ENCODE measurements around the gene HCRTR2.
"Not testable (repeated sequence)": the region's sequence is repeated elsewhere in the genome, so short reads cannot be mapped to it uniquely, and the experiment has no call there.

Gene HCRTR2

DNA sequence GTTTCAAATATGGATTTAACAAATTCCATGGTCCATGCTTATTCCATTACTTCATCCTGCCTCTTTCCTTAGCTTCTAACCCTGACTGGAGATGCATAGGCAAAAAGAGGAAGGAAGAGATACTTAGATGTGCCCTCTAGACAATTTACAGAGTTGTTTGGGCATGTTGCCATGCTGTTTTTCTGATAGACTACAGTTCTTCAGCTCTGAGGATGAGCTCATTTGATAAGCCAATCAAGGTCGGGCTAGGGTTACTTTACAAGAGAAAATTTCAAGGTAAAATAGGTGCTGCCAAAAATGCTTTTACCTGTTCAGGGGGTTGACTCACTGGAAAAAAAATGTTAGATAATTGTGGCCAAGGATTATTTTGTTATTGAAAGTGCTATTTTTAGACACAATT, 5.9 kb downstream of the HCRTR2 start:
- no peak for TF ChIP-seq JUND (IDR thresholded peaks at IDR 0.05; ENCODE audit: low read depth)
- in situ Hi-C loops (cut with HindIII; ENCODE audit: low pct_unique_long_range_greater_than_20kb, low sequenced_read_pairs), result no loop called here
- no peak for DNase-seq (ENCODE audit: low read depth in 1 of 2, low spot score in 1 of 2)

DNA sequence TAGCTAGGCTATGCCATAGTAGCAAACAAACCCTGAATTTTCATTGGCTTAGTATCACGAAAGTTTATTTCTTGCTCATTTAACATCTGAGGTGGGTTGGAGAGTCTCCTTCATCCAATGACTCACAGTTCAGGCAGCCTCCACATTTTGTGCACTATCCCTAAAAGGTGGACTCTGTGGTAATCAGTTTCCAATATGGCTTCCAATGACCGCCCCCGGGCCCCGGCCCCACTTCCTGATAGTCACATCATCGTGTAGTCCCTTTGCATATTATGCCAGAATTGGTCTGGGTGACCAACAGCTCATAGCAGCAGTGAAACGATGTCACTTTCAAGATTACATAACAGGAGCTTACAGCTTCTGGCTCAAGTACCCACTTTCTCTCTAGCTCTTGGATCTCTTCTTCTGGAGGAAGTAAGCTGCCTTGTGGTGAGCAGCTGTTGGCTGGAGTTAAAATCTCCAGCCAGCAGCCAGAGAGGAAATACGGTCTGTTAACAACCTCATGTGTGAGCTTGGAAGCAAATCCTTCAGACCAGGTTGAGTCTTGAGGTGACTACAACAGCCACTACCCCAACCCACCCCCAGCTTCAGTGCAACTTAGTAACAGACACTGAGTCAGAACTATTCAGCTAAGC, 7.8 kb downstream of the HCRTR2 start:
- no peak for TF ChIP-seq JUND (IDR thresholded peaks at IDR 0.05; ENCODE audit: low read depth)
- in situ Hi-C loops (cut with HindIII; ENCODE audit: low pct_unique_long_range_greater_than_20kb, low sequenced_read_pairs), result no loop called here
- DNase-seq (ENCODE audit: low read depth in 1 of 2, low spot score in 1 of 2), result no peak

DNA sequence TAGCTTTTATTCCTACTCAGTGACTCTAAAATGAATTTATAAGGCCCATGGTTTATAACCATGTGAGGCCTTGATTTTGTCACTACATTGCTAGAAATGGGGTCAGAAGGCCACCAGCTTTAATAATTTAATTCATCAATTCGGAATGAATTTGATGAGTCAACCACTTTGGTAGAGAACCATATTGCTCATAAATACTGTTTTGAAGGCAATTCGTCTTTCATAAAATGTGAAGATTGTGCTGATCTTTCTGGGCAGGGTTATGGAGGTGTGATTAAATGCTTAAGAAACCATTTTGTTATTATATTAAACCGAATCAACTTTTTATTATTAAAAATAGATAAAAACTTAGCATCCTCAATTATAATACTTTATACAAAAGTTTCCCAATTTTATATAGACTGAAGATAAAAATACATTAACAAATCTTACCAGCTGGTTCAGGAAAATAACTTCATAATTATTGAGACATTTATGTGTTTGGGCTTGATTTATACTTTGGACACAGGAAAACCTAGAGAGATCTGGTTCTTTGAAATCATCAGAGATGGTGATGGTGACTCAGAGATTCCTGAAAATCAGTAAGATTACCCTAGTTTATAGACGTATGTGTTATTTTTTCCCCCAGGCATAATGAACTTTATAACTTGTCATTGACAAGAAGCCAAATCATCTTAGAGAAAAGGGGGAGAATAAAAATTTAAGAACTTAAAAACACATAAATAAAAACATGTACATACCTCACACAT, 10.6 kb downstream of the HCRTR2 start:
- no peak for DNase-seq (ENCODE audit: low read depth in 1 of 2, low spot score in 1 of 2)
- in situ Hi-C loops (cut with HindIII; ENCODE audit: low pct_unique_long_range_greater_than_20kb, low sequenced_read_pairs), result no loop called here
- no peak for TF ChIP-seq JUND (IDR thresholded peaks at IDR 0.05; ENCODE audit: low read depth)

DNA sequence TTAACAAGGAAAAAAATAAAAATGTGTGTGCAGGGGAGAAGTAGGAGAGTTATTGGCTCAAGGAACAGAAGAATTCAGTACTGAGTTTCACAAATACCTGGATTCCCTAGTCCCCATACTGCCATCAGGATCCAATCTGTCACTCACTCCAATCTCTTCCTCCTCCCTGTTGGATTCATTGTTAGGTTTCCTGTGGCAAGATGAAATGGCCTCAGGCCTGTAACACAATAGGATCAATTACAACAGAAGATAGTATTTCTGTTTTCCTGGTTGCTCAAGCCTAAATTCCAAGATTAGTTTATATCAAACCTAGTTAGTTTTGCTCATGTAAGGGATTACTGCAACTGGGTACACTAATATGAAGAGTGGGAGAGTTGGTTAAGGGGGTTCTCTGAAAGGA, 24.4 kb downstream of the HCRTR2 start:
- no peak for DNase-seq (ENCODE audit: low read depth in 1 of 2, low spot score in 1 of 2)
- no peak for TF ChIP-seq JUND (IDR thresholded peaks at IDR 0.05; ENCODE audit: low read depth)
- in situ Hi-C loops (cut with HindIII; ENCODE audit: low pct_unique_long_range_greater_than_20kb, low sequenced_read_pairs), result no loop called here

DNA sequence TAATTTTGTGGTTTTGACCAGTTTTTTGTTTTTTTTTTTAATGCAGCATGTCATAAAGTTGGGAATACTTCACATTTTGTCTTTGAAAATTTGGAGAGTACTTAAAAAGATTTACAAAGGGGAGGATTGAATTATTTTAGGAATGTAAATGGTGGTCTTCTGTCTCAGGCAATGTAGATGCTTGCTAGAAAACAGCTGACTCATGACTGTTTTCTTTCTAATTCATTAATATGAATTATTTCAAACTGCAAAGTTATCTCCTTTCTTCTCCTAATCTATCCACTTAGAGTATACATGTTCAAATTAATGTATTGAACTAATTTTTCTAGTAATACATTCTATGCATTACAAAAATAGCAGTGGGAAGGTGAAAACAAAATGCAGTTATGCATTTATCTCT, 24.9 kb downstream of the HCRTR2 start:
- no peak for TF ChIP-seq JUND (IDR thresholded peaks at IDR 0.05; ENCODE audit: low read depth)
- in situ Hi-C loops (cut with HindIII; ENCODE audit: low pct_unique_long_range_greater_than_20kb, low sequenced_read_pairs), result no loop called here
- no peak for DNase-seq (ENCODE audit: low read depth in 1 of 2, low spot score in 1 of 2)

DNA sequence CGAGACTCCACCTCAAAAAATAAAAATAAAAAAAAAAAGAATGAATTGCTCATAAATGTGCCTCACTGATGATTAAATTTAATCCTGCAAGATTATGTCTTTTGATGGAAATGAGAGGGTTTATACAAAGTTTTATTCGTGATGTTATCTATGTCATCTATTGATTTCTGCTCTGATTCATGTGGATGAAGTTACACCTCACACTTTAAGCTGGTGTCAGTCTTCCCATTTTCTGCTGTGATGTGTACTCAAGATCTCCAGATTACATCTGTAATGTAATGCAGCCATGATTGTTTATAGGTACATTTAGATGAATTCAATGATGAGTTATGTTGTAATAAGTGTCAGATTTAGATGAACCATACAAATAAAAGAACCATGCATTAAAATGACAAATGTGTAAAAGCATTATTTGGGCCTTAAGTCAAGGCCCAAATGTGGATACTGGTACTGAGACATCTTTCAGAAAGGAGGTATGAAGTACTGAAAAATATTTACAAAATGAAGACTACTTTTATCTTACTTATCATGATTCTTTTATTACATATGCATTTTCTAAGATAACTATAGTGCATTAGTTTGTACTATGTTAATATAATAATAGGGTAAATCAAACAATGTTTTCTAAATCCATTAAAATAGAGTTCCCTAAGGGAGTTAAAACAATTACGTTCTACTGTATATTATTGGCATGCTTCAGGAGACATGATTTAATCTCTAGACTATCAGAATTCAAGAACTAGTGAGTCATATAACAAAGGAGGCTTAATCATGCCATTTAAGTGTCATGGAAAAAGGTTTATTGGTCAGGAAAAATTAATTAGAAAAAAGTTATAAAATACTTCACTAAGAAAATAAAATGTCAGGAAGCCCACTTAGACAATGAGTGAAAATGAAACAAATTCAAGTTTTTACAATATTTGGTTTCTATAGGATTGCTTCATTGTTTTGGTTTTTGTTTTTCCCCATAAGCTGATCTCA, 34.5 kb downstream of the HCRTR2 start:
- in situ Hi-C loops (cut with HindIII; ENCODE audit: low pct_unique_long_range_greater_than_20kb, low sequenced_read_pairs), result no loop called here
- DNase-seq (ENCODE audit: low read depth in 1 of 2, low spot score in 1 of 2), result no peak
- TF ChIP-seq JUND (IDR thresholded peaks at IDR 0.05; ENCODE audit: low read depth), result no peak

DNA sequence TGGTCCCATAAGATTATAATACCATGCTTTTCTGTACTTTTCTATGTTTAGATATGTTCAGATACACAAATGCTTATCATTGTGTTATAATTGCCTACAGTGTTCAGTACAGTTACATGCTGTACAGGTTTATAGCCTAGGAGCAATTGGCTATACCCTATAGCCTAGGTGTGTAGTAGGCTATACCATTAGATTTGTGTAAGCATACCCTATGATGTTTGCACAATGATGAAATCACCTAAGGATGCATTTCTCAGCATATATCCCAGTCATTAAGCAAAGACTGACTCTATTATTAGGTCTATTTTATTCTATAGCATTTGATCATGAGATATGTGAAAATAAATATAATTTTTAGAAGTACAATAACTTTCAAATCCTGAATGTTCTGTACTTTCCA, 36.6 kb downstream of the HCRTR2 start:
- no peak for TF ChIP-seq JUND (IDR thresholded peaks at IDR 0.05; ENCODE audit: low read depth)
- in situ Hi-C loops (cut with HindIII; ENCODE audit: low pct_unique_long_range_greater_than_20kb, low sequenced_read_pairs), result no loop called here
- no peak for DNase-seq (ENCODE audit: low read depth in 1 of 2, low spot score in 1 of 2)

DNA sequence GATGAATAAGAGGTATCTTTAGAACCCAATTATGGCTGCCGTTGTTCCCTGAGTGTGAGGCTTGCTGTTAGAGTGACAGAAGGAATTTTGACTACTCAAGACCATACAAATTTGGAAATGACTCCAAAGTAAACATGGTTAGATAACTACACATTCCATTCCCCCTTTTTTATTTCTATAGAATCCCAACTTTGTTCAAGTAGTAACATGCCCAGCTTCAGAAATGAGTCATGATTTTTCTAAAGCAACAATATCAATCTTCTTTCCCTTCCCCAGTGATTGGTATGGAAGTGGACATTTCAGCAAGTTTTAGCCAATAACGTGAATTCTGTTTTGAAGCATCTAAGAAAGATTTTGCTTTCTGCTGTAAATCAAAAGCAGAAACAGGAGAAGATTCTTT, 37.8 kb downstream of the HCRTR2 start:
- no peak for TF ChIP-seq JUND (IDR thresholded peaks at IDR 0.05; ENCODE audit: low read depth)
- in situ Hi-C loops (cut with HindIII; ENCODE audit: low pct_unique_long_range_greater_than_20kb, low sequenced_read_pairs), result no loop called here
- no peak for DNase-seq (ENCODE audit: low read depth in 1 of 2, low spot score in 1 of 2)

DNA sequence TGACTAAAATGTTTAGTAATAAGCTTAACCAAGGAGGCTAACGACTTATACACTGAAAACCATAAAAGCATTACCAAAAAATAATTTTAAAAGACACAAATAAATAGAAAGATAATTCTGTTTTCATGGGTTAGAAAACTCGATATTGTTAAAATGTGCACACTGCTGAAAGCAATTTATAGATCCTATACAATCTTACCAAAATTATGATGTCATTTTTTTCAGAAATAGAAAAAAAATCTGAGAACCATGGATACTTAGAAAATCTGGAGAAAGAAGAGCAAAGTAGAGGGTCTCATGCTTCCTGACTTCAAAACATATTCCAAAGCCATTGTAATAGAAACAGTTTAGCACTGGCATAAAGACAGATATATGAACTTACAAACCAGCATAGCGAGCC, 46.6 kb downstream of the HCRTR2 start:
- in situ Hi-C loops (cut with HindIII; ENCODE audit: low pct_unique_long_range_greater_than_20kb, low sequenced_read_pairs), result no loop called here
- no peak for TF ChIP-seq JUND (IDR thresholded peaks at IDR 0.05; ENCODE audit: low read depth)
- DNase-seq (ENCODE audit: low read depth in 1 of 2, low spot score in 1 of 2), result no peak

DNA sequence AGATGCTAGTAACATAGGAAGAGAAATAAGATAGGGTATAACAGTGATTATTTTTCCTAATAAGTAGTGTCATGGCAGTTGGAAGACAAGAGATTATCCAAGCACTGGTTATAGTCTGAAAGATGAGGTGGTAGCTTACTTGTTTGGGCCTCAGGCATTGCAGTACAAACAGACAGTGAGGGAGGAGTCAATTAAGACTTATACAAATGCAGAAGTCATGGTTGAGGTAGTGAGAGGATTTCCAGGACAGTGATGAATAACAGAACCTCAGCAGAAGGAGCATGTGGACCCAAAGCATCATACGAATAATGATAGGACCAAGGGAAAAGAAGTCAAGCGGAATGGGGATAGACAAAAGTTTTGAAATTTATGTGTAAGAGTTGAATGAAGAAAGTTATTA, 53.5 kb downstream of the HCRTR2 start:
- no peak for TF ChIP-seq JUND (IDR thresholded peaks at IDR 0.05; ENCODE audit: low read depth)
- DNase-seq (ENCODE audit: low read depth in 1 of 2, low spot score in 1 of 2), result no peak
- in situ Hi-C loops (cut with HindIII; ENCODE audit: low pct_unique_long_range_greater_than_20kb, low sequenced_read_pairs), result no loop called here

DNA sequence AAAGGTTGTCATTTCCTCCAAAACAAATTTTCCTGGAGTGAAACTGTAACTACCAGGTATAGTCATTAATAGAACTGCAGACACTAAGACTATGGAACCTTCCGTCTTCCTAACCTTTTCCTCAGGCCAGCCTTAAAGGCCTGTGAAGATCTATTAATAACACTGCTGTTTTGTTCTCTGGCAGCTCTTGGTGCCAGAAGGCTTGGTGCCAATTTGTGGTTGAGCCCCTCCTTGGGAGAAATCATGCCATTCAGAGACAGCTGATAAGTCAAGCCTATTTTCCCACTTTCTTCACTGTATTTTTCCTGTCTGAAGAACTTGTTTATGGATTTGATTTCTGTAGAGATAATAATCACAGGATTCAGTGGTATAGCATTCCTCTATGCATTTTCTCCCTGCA, 64.8 kb downstream of the HCRTR2 start:
- in situ Hi-C loops (cut with HindIII; ENCODE audit: low pct_unique_long_range_greater_than_20kb, low sequenced_read_pairs), result no loop called here
- TF ChIP-seq JUND (IDR thresholded peaks at IDR 0.05; ENCODE audit: low read depth), result no peak
- no peak for DNase-seq (ENCODE audit: low read depth in 1 of 2, low spot score in 1 of 2)

DNA sequence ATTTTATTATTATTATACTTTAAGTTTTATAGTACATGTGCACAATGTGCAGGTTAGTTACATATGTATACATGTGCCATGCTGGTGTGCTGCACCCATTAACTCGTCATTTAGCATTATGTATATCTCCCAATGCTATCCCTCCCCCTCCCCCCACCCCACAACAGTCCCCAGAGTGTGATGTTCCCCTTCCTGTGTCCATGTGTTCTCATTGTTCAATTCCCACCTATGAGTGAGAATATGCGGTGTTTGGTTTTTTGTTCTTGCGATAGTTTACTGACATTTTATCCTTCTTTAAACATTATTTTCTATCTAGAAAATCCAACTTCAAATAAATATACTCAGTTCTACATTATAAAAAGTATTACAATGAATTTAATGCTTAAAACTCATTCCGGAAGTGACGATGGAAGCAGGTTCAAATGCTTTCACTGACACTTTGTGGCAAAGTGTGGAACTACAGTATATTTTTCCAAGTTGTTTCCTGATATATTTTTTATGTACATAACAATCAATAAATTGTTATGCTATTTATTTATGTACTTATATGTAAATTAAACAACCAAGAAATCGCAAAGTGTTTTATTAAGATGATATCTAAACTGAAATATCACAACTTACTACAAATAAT, 66.8 kb downstream of the HCRTR2 start:
- in situ Hi-C loops (cut with HindIII; ENCODE audit: low pct_unique_long_range_greater_than_20kb, low sequenced_read_pairs), result not testable (repeated sequence)
- peak in 1 of 2 experiments; percentile 48 for DNase-seq (ENCODE audit: low read depth in 1 of 2, low spot score in 1 of 2)
